K562 (cell line): ENCODE results near the gene MRPL55. TPM values are rescaled to one million over a fixed set of nuclear protein-coding genes. Genes with fewer than 3 reads are reported as not detected.

Experiments used
- ARHGAP35 ChIP-seq: fragments of 450-650 bp; IDR thresholded peaks from 2 replicates; pipeline ENCODE4 v1.6.1; 2018; ENCODE audit not compliant: partially characterized antibody
- CBX5 ChIP-seq: IDR thresholded peaks from 2 replicates; pipeline ENCODE4 v1.6.1; 2014; ENCODE audit warnings: low read depth, borderline replicate concordance
- CHCHD3 ChIP-seq: fragments of 250-450 bp; sonication (Bioruptor Pico); IDR thresholded peaks from 2 replicates; pipeline ENCODE4 v2.1.2; 2022; ENCODE audit warnings: mild to moderate bottlenecking
- FOSL1 ChIP-seq: fragments of 200-800 bp; sonication (Bioruptor generic); conservative IDR thresholded peaks from 2 replicates; pipeline ENCODE4 v1.6.1; 2016; ENCODE audit warnings: missing genetic modification characterization, missing compliant biosample characterization
- FOXA1 ChIP-seq: fragments of 450-650 bp; IDR thresholded peaks from 2 replicates; pipeline ENCODE4 v1.6.1; 2016; ENCODE audit warnings: mild to moderate bottlenecking, borderline replicate concordance
- GTF2A2 ChIP-seq: IDR thresholded peaks from 2 replicates; pipeline ENCODE4 v1.6.1; 2016; ENCODE audit warnings: mild to moderate bottlenecking, missing genetic modification characterization, missing compliant biosample characterization
- ILK ChIP-seq: fragments of 450-650 bp; IDR thresholded peaks from 2 replicates; pipeline ENCODE4 v1.6.1; 2016; ENCODE audit warnings: missing genetic modification characterization, low read depth, mild to moderate bottlenecking, missing compliant biosample characterization, moderate library complexity, borderline replicate concordance
- MCM5 ChIP-seq: fragments of 450-650 bp; IDR thresholded peaks from 2 replicates; pipeline ENCODE4 v1.6.1; 2016; ENCODE audit warnings: low read depth
- NR4A1 ChIP-seq, 2 experiments: fragments of 250-450 bp in 1 of 2; fragments of 450-650 bp in 1 of 2; sonication (Bioruptor Pico) in 1 of 2; IDR thresholded peaks; 2 replicates each; pipeline versions ENCODE4 v1.4.0 to v1.6.1; 2016 to 2020; ENCODE audit warnings: mild to moderate bottlenecking in 2 of 2, missing compliant biosample characterization in 1 of 2, missing genetic modification characterization in 1 of 2, moderate library complexity in 1 of 2
- PRMT5 ChIP-seq: sonication (generic); formaldehyde crosslinking; IDR thresholded peaks from 2 replicates; pipeline ENCODE4 v1.5.0; 2020; ENCODE audit warnings: missing genetic modification reagents
- RBM39 ChIP-seq: fragments of 200-400 bp; formaldehyde crosslinking; optimal IDR thresholded peaks from 2 replicates; pipeline ENCODE3; 2018; ENCODE audit warnings: low read depth, low read length
- REST ChIP-seq, 2 experiments: fragments of 450-650 bp; formaldehyde crosslinking in 1 of 2; IDR thresholded peaks; 2 replicates each; pipeline versions ENCODE4 v1.4.0 to v1.6.1; 2014 to 2020; ENCODE audit warnings: mild to moderate bottlenecking in 2 of 2, borderline replicate concordance in 1 of 2, low read depth in 1 of 2
- STAT5B ChIP-seq: fragments of 250-450 bp; sonication (Bioruptor Pico); IDR thresholded peaks from 2 replicates; pipeline ENCODE4 v1.8.0; 2021; ENCODE audit warnings: mild to moderate bottlenecking, inconsistent platforms
- TFAP4 ChIP-seq: sonication (generic); formaldehyde crosslinking; IDR thresholded peaks from 2 replicates; pipeline ENCODE4 v1.8.0; 2022; ENCODE audit warnings: missing genetic modification reagents, mild to moderate bottlenecking, moderate library complexity, borderline replicate concordance
- U2AF2 ChIP-seq: fragments of 200-400 bp; formaldehyde crosslinking; optimal IDR thresholded peaks from 2 replicates; pipeline ENCODE3; 2017; ENCODE audit warnings: low read depth, mild to moderate bottlenecking, low read length
- ZFX ChIP-seq: sonication (generic); formaldehyde crosslinking; IDR thresholded peaks from 2 replicates; pipeline ENCODE4 v1.8.0; 2022; ENCODE audit warnings: mild to moderate bottlenecking, missing genetic modification reagents, moderate library complexity
- polyA plus RNA-seq, 8 experiments: library from polyadenylated mRNA; depleted of rRNA in 4 of 8; stranded (reverse) in 5 of 8; unstranded in 3 of 8; fragments of >200 nt; fragmentation: Nextera tagmentation in 2 of 8; fragmentation: Illumina TruSeq in 1 of 8; extraction: Ambion mirVana in 2 of 8; extraction: Trizol in 1 of 8; gene quantifications; 2 replicates each; pipeline versions ENCODE4 v1.2.1 to v1.2.3, GENCODE V29; 2011 to 2014; ENCODE audit warnings: inconsistent platforms in 1 of 8, missing spikeins in 1 of 8
- total RNA-seq, 7 experiments: library from RNA; depleted of rRNA in 6 of 7; stranded (reverse); fragments of >200 nt in 6 of 7; fragmentation: Illumina TruSeq in 2 of 7; extraction: Trizol in 2 of 7; gene quantifications; 2 replicates each; pipeline versions ENCODE4 v1.2.1 to v1.2.3, GENCODE V29; 2011 to 2021; ENCODE audit warnings: low replicate concordance in 1 of 7
- TF ChIP-seq, protein P1 (sequence below): fragments of 250-450 bp; sonication (Bioruptor Pico); IDR thresholded peaks from 2 replicates; pipeline ENCODE4 v1.5.0; 2021; ENCODE audit warnings: mild to moderate bottlenecking, borderline replicate concordance

The MRPL55 gene
- total and polyA plus RNA-seq, 9 of the 15 experiments (the other 6 are each of a cell fraction or from before 2014, with no cell fraction given), result 34.9 to 228 (median 81.0) TPM

DNA sequence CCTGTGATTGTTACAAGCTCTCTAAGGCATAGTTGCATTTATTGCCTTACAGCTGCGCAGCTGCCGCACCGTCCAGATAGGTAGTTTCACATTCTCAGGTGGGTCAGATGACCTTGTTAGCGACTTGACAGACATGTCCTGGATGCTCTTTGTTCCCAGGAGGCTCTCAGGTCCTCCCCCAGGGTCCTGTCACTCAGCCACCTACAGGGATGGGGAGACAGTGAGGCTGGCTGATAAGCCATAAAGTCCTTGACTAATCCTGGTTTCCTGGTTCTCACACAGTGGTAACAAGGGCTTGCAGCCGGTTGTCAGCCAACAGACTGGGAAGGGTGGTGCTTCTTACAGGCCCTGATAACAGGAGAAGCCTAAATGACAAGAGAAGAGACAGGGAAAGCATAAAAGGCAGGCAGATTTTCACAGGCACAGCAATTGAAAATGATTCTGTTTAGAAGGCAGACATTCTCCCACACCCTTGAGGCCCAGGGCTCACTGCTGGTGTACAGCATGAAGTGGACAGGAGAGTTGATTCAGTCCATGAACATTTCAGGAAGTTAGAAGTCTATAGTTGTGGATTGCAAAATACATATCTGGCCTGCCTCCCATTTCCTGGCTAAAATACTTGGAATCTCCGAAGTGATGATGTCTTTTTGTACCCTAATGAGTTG, 23.7 kb downstream of the MRPL55 start (continued):
- TF ChIP-seq REST (IDR thresholded peaks at IDR 0.05; ENCODE audit: borderline replicate concordance), result no peak
- TF ChIP-seq REST (CRISPR knock-in tag; IDR thresholded peaks at IDR 0.05; ENCODE audit: low read depth), result no peak
- no peak for TF ChIP-seq CHCHD3
- no peak for TF ChIP-seq GTF2A2 (tag)
- no peak for TF ChIP-seq ARHGAP35
- TF ChIP-seq FOXA1, result no peak
- 0 out of 2 replicates have a peak, but pooled peaks have one; percentile 3 for TF ChIP-seq FOSL1
- no peak for TF ChIP-seq CBX5
- peak; percentile 57; the same call in 1 of the 2 replicates for TF ChIP-seq TFAP4
- no peak for TF ChIP-seq STAT5B (CRISPR knock-in tag)
- TF ChIP-seq MCM5, result no peak
- no peak for TF ChIP-seq ILK
- TF ChIP-seq RBM39, result no peak
- TF ChIP-seq, protein P1, sequence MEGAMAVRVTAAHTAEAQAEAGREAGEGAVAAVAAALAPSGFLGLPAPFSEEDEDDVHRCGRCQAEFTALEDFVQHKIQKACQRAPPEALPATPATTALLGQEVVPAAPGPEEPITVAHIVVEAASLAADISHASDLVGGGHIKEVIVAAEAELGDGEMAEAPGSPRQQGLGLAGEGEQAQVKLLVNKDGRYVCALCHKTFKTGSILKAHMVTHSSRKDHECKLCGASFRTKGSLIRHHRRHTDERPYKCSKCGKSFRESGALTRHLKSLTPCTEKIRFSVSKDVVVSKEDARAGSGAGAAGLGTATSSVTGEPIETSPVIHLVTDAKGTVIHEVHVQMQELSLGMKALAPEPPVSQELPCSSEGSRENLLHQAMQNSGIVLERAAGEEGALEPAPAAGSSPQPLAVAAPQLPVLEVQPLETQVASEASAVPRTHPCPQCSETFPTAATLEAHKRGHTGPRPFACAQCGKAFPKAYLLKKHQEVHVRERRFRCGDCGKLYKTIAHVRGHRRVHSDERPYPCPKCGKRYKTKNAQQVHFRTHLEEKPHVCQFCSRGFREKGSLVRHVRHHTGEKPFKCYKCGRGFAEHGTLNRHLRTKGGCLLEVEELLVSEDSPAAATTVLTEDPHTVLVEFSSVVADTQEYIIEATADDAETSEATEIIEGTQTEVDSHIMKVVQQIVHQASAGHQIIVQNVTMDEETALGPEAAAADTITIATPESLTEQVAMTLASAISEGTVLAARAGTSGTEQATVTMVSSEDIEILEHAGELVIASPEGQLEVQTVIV, result no peak
- TF ChIP-seq PRMT5, result no peak
- no peak for TF ChIP-seq U2AF2
- TF ChIP-seq ZFX, result no peak
- TF ChIP-seq NR4A1 (CRISPR knock-in tag; IDR thresholded peaks at IDR 0.05), result no peak
- TF ChIP-seq NR4A1 (tag; IDR thresholded peaks at IDR 0.05), result no peak
